ENCODE results near the gene BAD. TPM values are rescaled to one million over a fixed set of nuclear protein-coding genes. Genes with fewer than 3 reads are reported as not detected.

Gene BAD
- total and polyA plus RNA-seq, 10 of the 15 experiments (the other 5 are each of a cell fraction or from before 2014, with no cell fraction given), result 1.5 to 67.2 (median 39.6) TPM

DNA sequence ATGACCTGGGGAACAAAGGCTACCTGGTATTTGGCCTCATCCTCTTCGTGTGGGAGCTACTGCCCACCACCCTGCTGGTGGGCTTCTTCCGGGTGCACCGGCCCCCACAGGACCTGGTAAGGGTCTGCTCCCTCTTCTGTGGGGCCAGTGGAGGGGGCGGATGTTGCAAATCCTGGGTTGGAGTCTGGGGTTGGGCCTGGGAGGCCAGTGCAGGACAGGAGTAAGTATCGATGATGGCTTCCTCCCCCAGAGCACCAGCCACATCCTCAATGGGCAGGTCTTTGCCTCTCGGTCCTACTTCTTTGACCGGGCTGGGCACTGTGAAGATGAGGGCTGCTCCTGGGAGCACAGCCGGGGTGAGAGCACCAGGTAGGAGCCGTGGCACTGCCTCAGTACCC lies 3.9 kb upstream of the BAD start (continued):
- no peak for TF ChIP-seq MLLT1 (IDR thresholded peaks at IDR 0.05)
- no peak for TF ChIP-seq STAT1 (conservative IDR thresholded peaks at IDR 0.05)
- no peak for TF ChIP-seq IKZF2 (IDR thresholded peaks at IDR 0.05)
- TF ChIP-seq DPF2 (IDR thresholded peaks at IDR 0.05), result no peak
- no peak for TF ChIP-seq SMAD5 (IDR thresholded peaks at IDR 0.05; ENCODE audit: low read depth)
- no peak for TF ChIP-seq CBX5 (IDR thresholded peaks at IDR 0.05; ENCODE audit: low read depth)
- TF ChIP-seq SKIL (IDR thresholded peaks at IDR 0.05; ENCODE audit: low read depth, poor library complexity, severe bottlenecking), result no peak

DNA sequence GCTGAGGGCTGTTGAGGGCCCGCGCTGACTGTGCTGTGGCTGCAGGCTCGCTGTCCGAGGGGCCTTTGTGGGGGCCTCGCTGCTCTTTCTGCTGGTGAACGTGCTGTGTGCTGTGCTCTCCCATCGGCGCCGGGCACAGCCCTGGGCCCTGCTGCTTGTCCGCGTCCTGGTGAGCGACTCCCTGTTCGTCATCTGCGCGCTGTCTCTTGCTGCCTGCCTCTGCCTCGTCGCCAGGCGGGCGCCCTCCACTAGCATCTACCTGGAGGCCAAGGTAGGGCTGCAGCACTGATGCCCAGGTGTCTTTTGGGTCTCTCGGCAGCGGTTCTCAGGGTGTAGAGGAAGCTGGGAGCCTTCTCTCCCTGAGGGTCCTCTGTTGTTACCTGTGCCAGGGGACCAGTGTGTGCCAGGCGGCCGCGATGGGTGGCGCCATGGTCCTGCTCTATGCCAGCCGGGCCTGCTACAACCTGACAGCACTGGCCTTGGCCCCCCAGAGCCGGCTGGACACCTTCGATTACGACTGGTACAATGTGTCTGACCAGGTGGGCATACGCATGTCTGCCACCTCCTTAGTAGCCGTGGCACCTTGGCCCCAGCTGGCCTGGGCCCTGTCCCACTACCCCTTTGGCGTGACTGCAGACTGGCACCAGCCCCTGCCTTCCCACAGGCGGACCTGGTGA lies 3.3 kb upstream of the BAD start:
- ChIA-PET SMC1A (ENCODE audit: uncharacterized antibody, unreplicated experiment) (interaction anchor here (1.4 kb wide), 1 partner anchor 82 kb away, joined by 3 read pairs; no protein-coding TSS in a partner anchor), POLR2A (interaction anchor here (0.5 kb wide), 1 partner anchor 602 kb away, joined by 4 read pairs; no protein-coding TSS in a partner anchor), RAD21 (ENCODE audit: unreplicated experiment) (no interaction called here), CTCF (interaction anchor here (0.9 to 2.3 kb wide), 3 partner anchors 13 to 83 kb away, joined by 3 to 7 read pairs (median 4); partner anchors contain the start of gene CATSPERZ)
- H3K27me3 ChIP-seq (replicated peaks in 1 of 2; ENCODE audit: control insufficient read depth in 2 of 2, insufficient read depth in 2 of 2, low read length in 1 of 2), result peaks cover under 1 to 5% of the 10 kb centered on the region in 2 experiments
- H3K79me2 ChIP-seq (ENCODE audit: control insufficient read depth, insufficient read depth, low read length), result peaks cover 15% of the 10 kb centered on the region
- no peaks in the 10 kb centered on the region for H3K9me3 ChIP-seq (replicated peaks; ENCODE audit: control insufficient read depth, insufficient read depth, low read length)
- H3K27ac ChIP-seq (ENCODE audit: control insufficient read depth, insufficient read depth), result no peak overlapping the region
- DNase-seq (ENCODE audit: low read depth, low spot score) (no peak), ATAC-seq (no peak), FAIRE-seq (no peak)
- H3K9ac ChIP-seq (ENCODE audit: control insufficient read depth, insufficient read depth, low read length), result no peak overlapping the region
- no peak overlapping the region for H2AFZ ChIP-seq (ENCODE audit: control insufficient read depth, low read depth, low read length)
- no peak overlapping the region for H3K4me3 ChIP-seq
- H3K36me3 ChIP-seq (ENCODE audit: control insufficient read depth in 2 of 2, insufficient read depth in 2 of 2, low read length in 1 of 2), result peaks cover 0 to 2% of the 10 kb centered on the region in 2 experiments; a peak in 2 of 4 replicates
- 87% methylated on average over 31 of the region's 33 CpGs for WGBS (ENCODE audit: insufficient coverage, insufficient replicate concordance, low lambda C conversion rate, missing lambda C conversion rate)
- H4K20me1 ChIP-seq (ENCODE audit: control insufficient read depth, insufficient read depth), result no peaks in the 10 kb centered on the region
- in situ Hi-C loops (cut with MboI), result no loop called here
- intact Hi-C loops (cut with micrococcal nuclease; ENCODE audit: unreplicated experiment), result no loop called here
- TF ChIP-seq MXI1 (IDR thresholded peaks at IDR 0.05; ENCODE audit: low read depth, low read length) (no peak), TCF7 (IDR thresholded peaks at IDR 0.05; ENCODE audit: borderline replicate concordance) (no peak), TCF12 (IDR thresholded peaks at IDR 0.05; ENCODE audit: low read depth, low read length) (no peak), JUNB (IDR thresholded peaks at IDR 0.05) (no peak), TAF1 (IDR thresholded peaks at IDR 0.05; ENCODE audit: borderline replicate concordance, low read depth, low read length) (no peak), ZNF24 (IDR thresholded peaks at IDR 0.05) (no peak), E2F8 (IDR thresholded peaks at IDR 0.05; ENCODE audit: low read depth, partially characterized antibody) (no peak)
- TF ChIP-seq, protein P1, sequence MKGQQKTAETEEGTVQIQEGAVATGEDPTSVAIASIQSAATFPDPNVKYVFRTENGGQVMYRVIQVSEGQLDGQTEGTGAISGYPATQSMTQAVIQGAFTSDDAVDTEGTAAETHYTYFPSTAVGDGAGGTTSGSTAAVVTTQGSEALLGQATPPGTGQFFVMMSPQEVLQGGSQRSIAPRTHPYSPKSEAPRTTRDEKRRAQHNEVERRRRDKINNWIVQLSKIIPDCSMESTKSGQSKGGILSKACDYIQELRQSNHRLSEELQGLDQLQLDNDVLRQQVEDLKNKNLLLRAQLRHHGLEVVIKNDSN (IDR thresholded peaks at IDR 0.05; ENCODE audit: borderline replicate concordance, extremely low read length, insufficient read depth, low read depth, low read length), result no peak
- no peak overlapping the region for H3K4me2 ChIP-seq (ENCODE audit: control insufficient read depth, insufficient read depth)
- peaks cover 7% of the 10 kb centered on the region for H3K4me1 ChIP-seq (ENCODE audit: control insufficient read depth, insufficient read depth, low read length)
- BruUV-seq (replicated peaks), result no TSS peak
